Measurements from ENCODE around the gene MSH3. TPM values are rescaled to one million over a fixed set of nuclear protein-coding genes. Genes with fewer than 3 reads are reported as not detected.
A peak's percentile ranks its signal among the peaks of the same experiment; 100 is the strongest.

MSH3 gene
- polyA plus RNA-seq, 2 of the 4 experiments (the other 2 are of a cell fraction): 9.3 to 13.1 TPM

GRCh38 chr5:80916676-80917075 lies 262.2 kb downstream of the MSH3 start:
- H3K4me1 ChIP-seq: no peaks in the 10 kb centered on the region
- no peak for TF ChIP-seq ZC3H11A (IDR thresholded peaks at IDR 0.05)
- TF ChIP-seq RARB (CRISPR knock-in tag; IDR thresholded peaks at IDR 0.05): no peak
- no peak for TF ChIP-seq CHD4 (IDR thresholded peaks at IDR 0.05; ENCODE audit: borderline replicate concordance)
- TF ChIP-seq BHLHE40 (IDR thresholded peaks at IDR 0.05; ENCODE audit: low read depth, low read length): no peak
- TF ChIP-seq EHMT2 (IDR thresholded peaks at IDR 0.05; ENCODE audit: low read depth): no peak
- TF ChIP-seq NR3C1 (IDR thresholded peaks at IDR 0.05): no peak
- TF ChIP-seq FOXS1 (CRISPR knock-in tag; IDR thresholded peaks at IDR 0.05): no peak
- TF ChIP-seq, protein P1, sequence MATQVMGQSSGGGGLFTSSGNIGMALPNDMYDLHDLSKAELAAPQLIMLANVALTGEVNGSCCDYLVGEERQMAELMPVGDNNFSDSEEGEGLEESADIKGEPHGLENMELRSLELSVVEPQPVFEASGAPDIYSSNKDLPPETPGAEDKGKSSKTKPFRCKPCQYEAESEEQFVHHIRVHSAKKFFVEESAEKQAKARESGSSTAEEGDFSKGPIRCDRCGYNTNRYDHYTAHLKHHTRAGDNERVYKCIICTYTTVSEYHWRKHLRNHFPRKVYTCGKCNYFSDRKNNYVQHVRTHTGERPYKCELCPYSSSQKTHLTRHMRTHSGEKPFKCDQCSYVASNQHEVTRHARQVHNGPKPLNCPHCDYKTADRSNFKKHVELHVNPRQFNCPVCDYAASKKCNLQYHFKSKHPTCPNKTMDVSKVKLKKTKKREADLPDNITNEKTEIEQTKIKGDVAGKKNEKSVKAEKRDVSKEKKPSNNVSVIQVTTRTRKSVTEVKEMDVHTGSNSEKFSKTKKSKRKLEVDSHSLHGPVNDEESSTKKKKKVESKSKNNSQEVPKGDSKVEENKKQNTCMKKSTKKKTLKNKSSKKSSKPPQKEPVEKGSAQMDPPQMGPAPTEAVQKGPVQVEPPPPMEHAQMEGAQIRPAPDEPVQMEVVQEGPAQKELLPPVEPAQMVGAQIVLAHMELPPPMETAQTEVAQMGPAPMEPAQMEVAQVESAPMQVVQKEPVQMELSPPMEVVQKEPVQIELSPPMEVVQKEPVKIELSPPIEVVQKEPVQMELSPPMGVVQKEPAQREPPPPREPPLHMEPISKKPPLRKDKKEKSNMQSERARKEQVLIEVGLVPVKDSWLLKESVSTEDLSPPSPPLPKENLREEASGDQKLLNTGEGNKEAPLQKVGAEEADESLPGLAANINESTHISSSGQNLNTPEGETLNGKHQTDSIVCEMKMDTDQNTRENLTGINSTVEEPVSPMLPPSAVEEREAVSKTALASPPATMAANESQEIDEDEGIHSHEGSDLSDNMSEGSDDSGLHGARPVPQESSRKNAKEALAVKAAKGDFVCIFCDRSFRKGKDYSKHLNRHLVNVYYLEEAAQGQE (IDR thresholded peaks at IDR 0.05): no peak
- ChIA-PET CTCF (interaction anchor here (1.3 kb wide), 1 partner anchor 205 kb away, joined by 4 read pairs; no protein-coding TSS in a partner anchor), POLR2A (no interaction called here)
- H3K4me3 ChIP-seq: no peak overlapping the region
- no peak for FAIRE-seq
- no peak for ATAC-seq
- H3K9me3 ChIP-seq: peaks cover 5% of the 10 kb centered on the region; the same call in 1 of the 3 replicates
- WGBS (ENCODE audit: missing lambda C conversion rate): 87% methylated on average over 4 of the region's 4 CpGs
- no peak for DNase-seq (ENCODE audit: low read depth in 1 of 2, low spot score in 1 of 2)
- no peak overlapping the region for H3K4me2 ChIP-seq
- H3K27ac ChIP-seq: no peak overlapping the region

GRCh38 chr5:80917631-80918030 lies 263.2 kb downstream of the MSH3 start:
- H3K4me1 ChIP-seq: no peaks in the 10 kb centered on the region
- WGBS (ENCODE audit: missing lambda C conversion rate): 80% methylated on average over 3 of the region's 3 CpGs
- no peak overlapping the region for H3K27ac ChIP-seq
- no peak for DNase-seq (ENCODE audit: low read depth in 1 of 2, low spot score in 1 of 2)
- ChIA-PET CTCF (interaction anchor here (0.7 to 0.8 kb wide), 2 partner anchors 14 to 880 kb away, joined by 3 to 4 read pairs; no protein-coding TSS in a partner anchor), POLR2A (no interaction called here)
- H3K4me2 ChIP-seq: no peak overlapping the region
- TF ChIP-seq TP53 (CRISPR knock-in tag; IDR thresholded peaks at IDR 0.05) (no peak), BCL3 (IDR thresholded peaks at IDR 0.05) (no peak), NR3C1 (IDR thresholded peaks at IDR 0.05) (no peak), MAFK (IDR thresholded peaks at IDR 0.05; ENCODE audit: partially characterized antibody) (no peak), CEBPB (IDR thresholded peaks at IDR 0.05) (no peak), KDM5A (IDR thresholded peaks at IDR 0.05) (no peak)
- TF ChIP-seq, protein P2, sequence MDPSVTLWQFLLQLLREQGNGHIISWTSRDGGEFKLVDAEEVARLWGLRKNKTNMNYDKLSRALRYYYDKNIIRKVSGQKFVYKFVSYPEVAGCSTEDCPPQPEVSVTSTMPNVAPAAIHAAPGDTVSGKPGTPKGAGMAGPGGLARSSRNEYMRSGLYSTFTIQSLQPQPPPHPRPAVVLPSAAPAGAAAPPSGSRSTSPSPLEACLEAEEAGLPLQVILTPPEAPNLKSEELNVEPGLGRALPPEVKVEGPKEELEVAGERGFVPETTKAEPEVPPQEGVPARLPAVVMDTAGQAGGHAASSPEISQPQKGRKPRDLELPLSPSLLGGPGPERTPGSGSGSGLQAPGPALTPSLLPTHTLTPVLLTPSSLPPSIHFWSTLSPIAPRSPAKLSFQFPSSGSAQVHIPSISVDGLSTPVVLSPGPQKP (IDR thresholded peaks at IDR 0.05; ENCODE audit: low read depth, low read length): no peak
- no peak overlapping the region for H3K4me3 ChIP-seq
- ATAC-seq: no peak
- no peaks in the 10 kb centered on the region for H3K9me3 ChIP-seq
- FAIRE-seq: no peak

DNA sequence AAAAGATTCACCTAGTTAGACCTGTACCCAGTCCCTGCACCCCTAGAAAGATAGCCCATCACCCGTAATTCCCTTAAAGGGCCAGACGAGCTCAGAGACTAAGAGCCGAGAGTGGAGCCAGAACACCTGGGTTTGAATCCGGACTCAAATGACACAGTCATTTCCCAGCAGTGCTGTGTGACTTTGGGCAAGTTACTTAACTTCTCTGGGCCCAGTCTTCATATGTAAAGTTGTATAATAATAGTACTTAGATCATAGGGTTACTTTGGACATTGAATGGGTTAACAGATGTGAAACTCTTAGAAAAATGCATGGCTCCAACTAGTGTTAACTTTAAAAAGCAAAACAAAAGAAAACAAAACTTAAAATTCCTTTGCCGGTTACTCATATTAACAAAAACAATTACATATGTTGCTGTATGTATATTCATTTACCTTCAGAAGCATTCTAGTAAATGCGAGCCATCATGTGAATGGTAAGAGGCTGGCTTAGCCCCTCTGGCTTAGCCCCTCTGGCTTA lies 265.3 kb downstream of the MSH3 start:
- CTCF ChIA-PET: interaction anchor here (0.6 to 1.3 kb wide), 4 partner anchors 11 to 240 kb away, joined by 3 read pairs; no protein-coding TSS in a partner anchor
- Histone ChIP-seq H3K4me1 (no peaks in the 10 kb centered on the region), H3K4me3 (no peak overlapping the region), H3K9me3 (no peaks in the 10 kb centered on the region), H3K27ac (no peak overlapping the region), H3K4me2 (no peak overlapping the region)
- POLR2A ChIA-PET: no interaction called here
- DNase-seq (ENCODE audit: low read depth in 1 of 2, low spot score in 1 of 2) (no peak), FAIRE-seq (no peak), ATAC-seq (no peak)
- WGBS (ENCODE audit: missing lambda C conversion rate): 61% methylated on average over 6 of the region's 6 CpGs
- TF ChIP-seq ZFP36 (IDR thresholded peaks at IDR 0.05; ENCODE audit: borderline replicate concordance, partially characterized antibody): peak; percentile 30
- TF ChIP-seq ZC3H11A (IDR thresholded peaks at IDR 0.05): no peak
- TF ChIP-seq RFX5 (IDR thresholded peaks at IDR 0.05): no peak
- no peak for TF ChIP-seq NFE2L2 (conservative IDR thresholded peaks at IDR 0.05; ENCODE audit: low read length)
